ENCODE measurements around the gene ANKRD12. TPM values are rescaled to one million over a fixed set of nuclear protein-coding genes. Genes with fewer than 3 reads are reported as not detected.

The ANKRD12 gene
- total and polyA plus RNA-seq, 2 donors (not counting 1 experiment from before 2014, with no cell fraction given) = 8.0 to 183 TPM

GRCh38 chr18:9325716-9326115 lies 189.1 kb downstream of the ANKRD12 start:
- CTCF ChIA-PET = interaction anchor here (0.7 kb wide), 1 partner anchor 31 kb away, joined by 4 read pairs; no protein-coding TSS in a partner anchor
- Mint-ChIP-seq H3K27ac (no peak overlapping the region), H3K27me3 (peaks cover 21% of the 10 kb centered on the region)

GRCh38 chr18:9328776-9329175 lies 192.2 kb downstream of the ANKRD12 start:
- no peak overlapping the region for H3K4me3 Mint-ChIP-seq
- peaks cover under 1% of the 10 kb centered on the region for H3K27me3 Mint-ChIP-seq
- H3K9me3 Mint-ChIP-seq (ENCODE audit: insufficient read depth) = peaks cover 6% of the 10 kb centered on the region
- H3K27ac Mint-ChIP-seq = no peak overlapping the region
- ChIA-PET POLR2A (no interaction called here), CTCF (no interaction called here)
- H3K9me3 ChIP-seq (ENCODE audit: control extremely low read depth in 1 of 3, control insufficient read depth in 2 of 3, insufficient read depth in 1 of 3, low read length in 2 of 3) = peaks cover 2 to 6% (median 6%) of the 10 kb centered on the region in 3 donors
- no peaks in the 10 kb centered on the region for H3K79me2 ChIP-seq (ENCODE audit: control insufficient read depth, insufficient read depth, low read length)
- no CpG with 5 or more reads among the region's 2 CpGs for WGBS (ENCODE audit: insufficient coverage)
- H3K27ac ChIP-seq (ENCODE audit: low read length in 2 of 2) = no peak overlapping the region
- no peak overlapping the region for H3K4me3 ChIP-seq (ENCODE audit: control extremely low read depth in 1 of 5, extremely low read depth in 1 of 5, insufficient read depth in 1 of 5, low read depth in 2 of 5, low read length in 4 of 5)
- no peak for TF ChIP-seq CTCF (IDR thresholded peaks at IDR 0.05)
- TF ChIP-seq EZH2 (IDR thresholded peaks at IDR 0.05; ENCODE audit: borderline replicate concordance, insufficient read depth, low read depth, low read length, poor library complexity, severe bottlenecking) = no peak
- DNase-seq (no peak), ATAC-seq (ENCODE audit: low read depth) (no peak)
- no peak overlapping the region for H2AFZ ChIP-seq (ENCODE audit: insufficient read depth, low read depth, low read length, poor library complexity, severe bottlenecking)
- intact Hi-C loops (cut with micrococcal nuclease) = no loop called here
- H3K4me1 Mint-ChIP-seq = peaks cover under 1% of the 10 kb centered on the region
- H3K36me3 ChIP-seq (replicated peaks in 1 of 2; ENCODE audit: control extremely low read depth in 1 of 2, control insufficient read depth in 1 of 2, extremely low read depth in 1 of 2, insufficient read depth in 2 of 2, low read length in 1 of 2) = no peaks in the 10 kb centered on the region
- H4K20me1 ChIP-seq (ENCODE audit: control insufficient read depth, insufficient read depth, low read length, poor library complexity, severe bottlenecking) = no peaks in the 10 kb centered on the region
- no peak overlapping the region for H3K4me2 ChIP-seq (replicated peaks; ENCODE audit: low read depth, low read length, poor library complexity, severe bottlenecking)
- H3K4me1 ChIP-seq (ENCODE audit: control insufficient read depth in 2 of 2, insufficient read depth in 2 of 2, low read length in 2 of 2) = peaks cover 0 to 3% of the 10 kb centered on the region in 2 donors
- H3K27me3 ChIP-seq (replicated peaks in 1 of 4; ENCODE audit: control extremely low read depth in 1 of 4, control insufficient read depth in 3 of 4, insufficient read depth in 4 of 4, low read length in 3 of 4) = peaks cover 0 to 8% (median 0%) of the 10 kb centered on the region in 4 experiments
- H3K9ac ChIP-seq (ENCODE audit: low read length) = no peak overlapping the region

More at GRCh38 chr18:9325716-9326115, 189.1 kb downstream of the ANKRD12 start:
- H3K9me3 Mint-ChIP-seq (ENCODE audit: insufficient read depth) = peaks cover 6% of the 10 kb centered on the region
- no peaks in the 10 kb centered on the region for H3K79me2 ChIP-seq (ENCODE audit: control insufficient read depth, insufficient read depth, low read length)
- no peak overlapping the region for H3K4me3 Mint-ChIP-seq
- H3K27me3 ChIP-seq (replicated peaks in 1 of 4; ENCODE audit: control extremely low read depth in 1 of 4, control insufficient read depth in 3 of 4, insufficient read depth in 4 of 4, low read length in 3 of 4) = peaks cover 0 to 11% (median 0%) of the 10 kb centered on the region in 4 experiments
- H2AFZ ChIP-seq (ENCODE audit: insufficient read depth, low read depth, low read length, poor library complexity, severe bottlenecking) = no peak overlapping the region
- no peak overlapping the region for H3K27ac ChIP-seq (ENCODE audit: low read length in 2 of 2)
- TF ChIP-seq EZH2 (IDR thresholded peaks at IDR 0.05; ENCODE audit: borderline replicate concordance, insufficient read depth, low read depth, low read length, poor library complexity, severe bottlenecking) (no peak), CTCF (IDR thresholded peaks at IDR 0.05) (no peak)
- H3K36me3 ChIP-seq (replicated peaks in 1 of 2; ENCODE audit: control extremely low read depth in 1 of 2, control insufficient read depth in 1 of 2, extremely low read depth in 1 of 2, insufficient read depth in 2 of 2, low read length in 1 of 2) = no peaks in the 10 kb centered on the region
- H3K4me1 ChIP-seq (ENCODE audit: control insufficient read depth in 2 of 2, insufficient read depth in 2 of 2, low read length in 2 of 2) = no peaks in the 10 kb centered on the region
- no peaks in the 10 kb centered on the region for H3K4me1 Mint-ChIP-seq
- H4K20me1 ChIP-seq (ENCODE audit: control insufficient read depth, insufficient read depth, low read length, poor library complexity, severe bottlenecking) = no peaks in the 10 kb centered on the region
- intact Hi-C loops (cut with micrococcal nuclease) = no loop called here
- 100% methylated on average over 1 of the region's 2 CpGs for WGBS (ENCODE audit: insufficient coverage)
- ATAC-seq (ENCODE audit: low read depth) (no peak), DNase-seq (no peak)
- no peak overlapping the region for H3K4me2 ChIP-seq (replicated peaks; ENCODE audit: low read depth, low read length, poor library complexity, severe bottlenecking)
- H3K4me3 ChIP-seq (ENCODE audit: control extremely low read depth in 1 of 5, extremely low read depth in 1 of 5, insufficient read depth in 1 of 5, low read depth in 2 of 5, low read length in 4 of 5) = no peak overlapping the region
- POLR2A ChIA-PET = no interaction called here
- no peak overlapping the region for H3K9ac ChIP-seq (ENCODE audit: low read length)
- H3K9me3 ChIP-seq (ENCODE audit: control extremely low read depth in 1 of 3, control insufficient read depth in 2 of 3, insufficient read depth in 1 of 3, low read length in 2 of 3) = peaks cover 2 to 6% (median 4%) of the 10 kb centered on the region in 3 donors

Data from B cell (primary cell).